ENCODE results near the gene CBY3. TPM values are rescaled to one million over a fixed set of nuclear protein-coding genes. Genes with fewer than 3 reads are reported as not detected.
"Not testable (repeated sequence)": the region's sequence is repeated elsewhere in the genome, so short reads cannot be mapped to it uniquely, and the experiment has no call there.

The CBY3 gene
- total and polyA plus RNA-seq, 2 of the 4 experiments (the other 2 are of a cell fraction), result 0.18 TPM; not detected in 1

DNA sequence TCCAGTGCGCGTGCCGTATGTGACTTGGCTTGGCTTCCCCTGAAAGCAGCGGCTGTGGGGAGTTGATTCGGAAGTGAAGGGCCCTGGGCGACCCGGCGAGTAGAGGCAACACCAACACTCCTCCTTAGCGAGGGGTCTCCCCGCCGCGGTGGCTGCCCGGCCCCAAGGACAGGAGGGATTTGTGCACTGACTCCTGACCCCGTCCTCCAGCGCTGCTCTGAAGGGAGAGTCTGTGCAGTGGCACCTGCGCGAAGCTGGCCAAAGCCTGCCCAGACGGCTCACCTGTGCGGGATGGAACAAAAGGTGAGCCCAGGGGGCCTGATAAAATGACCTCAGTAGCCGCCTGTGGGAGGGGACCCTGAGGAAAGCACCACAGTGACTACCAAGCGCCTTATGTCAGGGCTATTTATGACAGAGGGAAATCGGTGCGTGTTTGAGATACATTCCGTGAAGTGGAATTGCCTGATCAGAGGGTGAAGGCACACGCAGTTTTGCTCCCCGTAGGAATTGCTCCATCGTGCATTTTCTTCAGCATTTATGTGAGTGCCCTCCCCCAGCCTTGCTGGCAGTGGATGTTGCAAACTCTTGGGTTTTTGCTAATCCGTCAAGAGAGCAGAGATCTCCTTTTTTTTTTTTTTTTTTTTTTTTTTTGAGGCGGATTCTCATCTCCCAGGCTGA lies 22.5 kb downstream of the CBY3 start:
- in situ Hi-C loops (cut with MboI; ENCODE audit: low sequenced_read_pairs), result not testable (repeated sequence)
- peak overlapping the region; percentile 98 for H3K23ac ChIP-seq (ENCODE audit: low read depth, low read length)

DNA sequence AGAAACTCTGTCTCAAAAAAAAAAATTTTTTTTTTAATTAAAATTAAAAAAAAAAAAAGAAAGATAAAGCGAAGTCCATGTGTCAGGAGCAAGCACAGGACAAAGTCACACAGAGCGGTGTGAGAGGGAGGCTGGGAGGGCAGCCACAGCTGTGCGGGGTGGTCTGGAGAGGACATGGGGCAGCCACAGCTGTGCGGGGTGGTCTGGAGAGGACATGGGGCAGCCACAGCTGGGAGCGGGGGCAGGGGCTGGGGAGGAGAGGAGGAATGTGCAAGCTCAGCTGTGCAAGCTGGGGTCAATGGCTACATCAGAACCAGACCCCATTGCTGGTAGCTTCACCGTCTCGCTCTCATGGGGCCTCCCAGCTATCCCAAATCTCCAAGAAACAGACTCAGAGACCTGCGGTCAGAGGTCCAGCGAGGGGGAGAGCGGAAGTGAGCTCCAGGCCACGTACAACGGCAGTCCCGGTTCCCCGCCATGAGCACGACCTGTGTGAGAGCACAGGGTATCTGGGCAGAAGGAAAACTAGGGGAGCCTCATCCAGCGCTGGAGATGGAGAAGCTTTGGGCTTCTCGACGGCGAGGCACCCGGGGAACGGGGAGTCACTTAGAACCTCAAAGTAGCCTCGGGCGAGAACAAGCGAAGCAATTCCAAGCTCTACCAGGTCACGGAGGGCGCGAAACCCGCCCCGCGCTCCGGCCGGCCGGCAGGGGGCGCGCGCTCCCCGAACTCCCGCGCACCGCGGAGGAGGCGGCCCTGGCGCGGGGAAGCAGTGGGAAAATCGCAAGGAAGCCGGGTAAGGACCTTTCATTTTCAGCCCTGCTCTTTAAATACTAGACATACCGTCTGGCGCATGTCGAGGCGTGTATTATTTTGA lies 23.3 kb downstream of the CBY3 start:
- 0 out of 2 replicates have a peak overlapping the region, but pooled peaks have one; percentile 24 for H3K4me3 ChIP-seq (ENCODE audit: insufficient read depth, low read depth, low read length)
- H3K9me3 ChIP-seq (ENCODE audit: control insufficient read depth, insufficient read depth, low read length); H3K18ac ChIP-seq (ENCODE audit: low read depth, low read length); DNase-seq; H3K27me3 ChIP-seq (ENCODE audit: control insufficient read depth, insufficient read depth, low read length); H3K9me1 ChIP-seq (ENCODE audit: insufficient read depth, low read length); H2BK15ac ChIP-seq (ENCODE audit: low read depth, low read length); H2AFZ ChIP-seq (replicated peaks; ENCODE audit: low read length, poor library complexity); H3K23ac ChIP-seq (ENCODE audit: low read depth, low read length); H4K91ac ChIP-seq (ENCODE audit: insufficient read depth, low read depth, low read length); intact Hi-C loops (cut with micrococcal nuclease); H3K56ac ChIP-seq (ENCODE audit: extremely low read depth, insufficient read depth, low read length); H3K79me1 ChIP-seq (ENCODE audit: low read depth in 1 of 2, low read length in 2 of 2); dilution Hi-C loops (cut with HindIII; ENCODE audit: low sequenced_read_pairs, unreplicated experiment); H3K4ac ChIP-seq (ENCODE audit: low read depth, low read length); POLR2A ChIA-PET (ENCODE audit: unreplicated experiment); H4K20me1 ChIP-seq (ENCODE audit: insufficient read depth, low read length); H3K4me1 ChIP-seq (ENCODE audit: control insufficient read depth, insufficient read depth, low read length); H2BK5ac ChIP-seq (ENCODE audit: low read depth, low read length, poor library complexity, severe bottlenecking); H3K36me3 ChIP-seq (ENCODE audit: control insufficient read depth, insufficient read depth, low read length); CTCF ChIA-PET; BruUV-seq (replicated peaks); H3K27ac ChIP-seq (ENCODE audit: insufficient read depth, low read length); H2AK5ac ChIP-seq (ENCODE audit: low read depth, low read length); H2BK120ac ChIP-seq (ENCODE audit: low read depth, low read length); H3K14ac ChIP-seq (replicated peaks; ENCODE audit: low read depth, low read length); in situ Hi-C loops (cut with MboI; ENCODE audit: low sequenced_read_pairs); H2BK20ac ChIP-seq (ENCODE audit: low read depth, low read length); H2AK9ac ChIP-seq (replicated peaks; ENCODE audit: low read depth, low read length, poor library complexity): not testable (repeated sequence)
- peak overlapping the region; percentile 69; the same call in 1 of the 2 replicates for H4K5ac ChIP-seq (ENCODE audit: low read depth, low read length)
- peak; percentile 93 for ATAC-seq (ENCODE audit: low read depth)
- peak overlapping the region; percentile 67 for H3K9ac ChIP-seq (ENCODE audit: low read depth, low read length)
- H3K4me2 ChIP-seq (ENCODE audit: low read depth, low read length), result peak overlapping the region; percentile 81; the same call in 1 of the 2 replicates
- peak overlapping the region in 1 of 2 experiments; percentile 72; a peak in 1 of 4 replicates for H4K8ac ChIP-seq (ENCODE audit: low read depth in 2 of 2, low read length in 2 of 2)
- no CpG with 5 or more reads among the region's 50 CpGs for WGBS, 2 experiments (ENCODE audit: extremely low coverage in 2 of 2, insufficient read length in 1 of 2)

More for the DNA sequence above, 22.5 kb downstream of the CBY3 start:
- CTCF ChIA-PET; H3K9me1 ChIP-seq (ENCODE audit: insufficient read depth, low read length); dilution Hi-C loops (cut with HindIII; ENCODE audit: low sequenced_read_pairs, unreplicated experiment); ATAC-seq (ENCODE audit: low read depth); intact Hi-C loops (cut with micrococcal nuclease); H3K27me3 ChIP-seq (ENCODE audit: control insufficient read depth, insufficient read depth, low read length); H2BK120ac ChIP-seq (ENCODE audit: low read depth, low read length); H3K79me1 ChIP-seq (ENCODE audit: low read depth in 1 of 2, low read length in 2 of 2); H3K4me1 ChIP-seq (ENCODE audit: control insufficient read depth, insufficient read depth, low read length); H3K4ac ChIP-seq (ENCODE audit: low read depth, low read length); POLR2A ChIA-PET (ENCODE audit: unreplicated experiment); H2BK5ac ChIP-seq (ENCODE audit: low read depth, low read length, poor library complexity, severe bottlenecking); H2BK15ac ChIP-seq (ENCODE audit: low read depth, low read length); H3K9me3 ChIP-seq (ENCODE audit: control insufficient read depth, insufficient read depth, low read length); H3K18ac ChIP-seq (ENCODE audit: low read depth, low read length); H3K36me3 ChIP-seq (ENCODE audit: control insufficient read depth, insufficient read depth, low read length); H2BK20ac ChIP-seq (ENCODE audit: low read depth, low read length); H4K20me1 ChIP-seq (ENCODE audit: insufficient read depth, low read length); H2AK5ac ChIP-seq (ENCODE audit: low read depth, low read length); H4K91ac ChIP-seq (ENCODE audit: insufficient read depth, low read depth, low read length): not testable (repeated sequence)
- Histone ChIP-seq H3K4me2 (ENCODE audit: low read depth, low read length) (peak overlapping the region; percentile 78), H2AK9ac (replicated peaks; ENCODE audit: low read depth, low read length, poor library complexity) (peak overlapping the region; percentile 70), H3K56ac (ENCODE audit: extremely low read depth, insufficient read depth, low read length) (peak overlapping the region; percentile 0; the same call in 1 of the 2 replicates), H4K5ac (ENCODE audit: low read depth, low read length) (peak overlapping the region; percentile 2; the same call in 1 of the 2 replicates), H3K9ac (ENCODE audit: low read depth, low read length) (peak overlapping the region; percentile 63), H2AFZ (replicated peaks; ENCODE audit: low read length, poor library complexity) (peak overlapping the region; percentile 92), H4K8ac (ENCODE audit: low read depth in 2 of 2, low read length in 2 of 2) (peak overlapping the region in 1 of 2 experiments; percentile 73; a peak in 2 of 4 replicates), H3K14ac (replicated peaks; ENCODE audit: low read depth, low read length) (peak overlapping the region; percentile 74), H3K27ac (ENCODE audit: insufficient read depth, low read length) (peak overlapping the region; percentile 28; the same call in 1 of the 2 replicates), H3K4me3 (ENCODE audit: insufficient read depth, low read depth, low read length) (peak overlapping the region; percentile 54)
- peak; percentile 58 for TF ChIP-seq CEBPB (IDR thresholded peaks at IDR 0.05; ENCODE audit: low read depth, low read length)
- 2% methylated on average over 7 of the region's 29 CpGs; no CpG with 5 or more reads in 1 of the 2 experiments for WGBS, 2 experiments (ENCODE audit: extremely low coverage in 2 of 2, insufficient read length in 1 of 2)
- peak; percentile 32 for DNase-seq
- BruUV-seq (replicated peaks), result TSS peak; percentile 79
